HUES6 (cell line): ENCODE results near the gene EBP.

Experiments used
- H3K27ac ChIP-seq: 2 replicates; pipeline ENCODE4 v1.7.0; 2013; ENCODE audit warnings: low read depth, mild to moderate bottlenecking, low read length, inconsistent platforms
- H3K27me3 ChIP-seq: 2 replicates; pipeline ENCODE4 v1.6.1; 2013; ENCODE audit warnings: low read length; ENCODE audit not compliant: control insufficient read depth, insufficient read depth
- H3K36me3 ChIP-seq: 2 replicates; pipeline ENCODE4 v1.6.1; 2013; ENCODE audit warnings: low read length; ENCODE audit not compliant: control insufficient read depth, insufficient read depth
- H3K4me1 ChIP-seq: 2 replicates; pipeline ENCODE4 v1.6.1; 2013; ENCODE audit warnings: low read length; ENCODE audit not compliant: control insufficient read depth, insufficient read depth
- H3K4me3 ChIP-seq: 2 replicates; pipeline ENCODE4 v1.5.1; 2013; ENCODE audit warnings: low read depth, low read length
- H3K9ac ChIP-seq: one replicate; pipeline ENCODE4 v1.6.1; 2013; ENCODE audit warnings: mild to moderate bottlenecking, low read length
- H3K9me3 ChIP-seq: 2 replicates; pipeline ENCODE4 v1.6.1; 2013; ENCODE audit warnings: low read depth, low read length; ENCODE audit not compliant: control insufficient read depth, insufficient read depth

Gene EBP

DNA sequence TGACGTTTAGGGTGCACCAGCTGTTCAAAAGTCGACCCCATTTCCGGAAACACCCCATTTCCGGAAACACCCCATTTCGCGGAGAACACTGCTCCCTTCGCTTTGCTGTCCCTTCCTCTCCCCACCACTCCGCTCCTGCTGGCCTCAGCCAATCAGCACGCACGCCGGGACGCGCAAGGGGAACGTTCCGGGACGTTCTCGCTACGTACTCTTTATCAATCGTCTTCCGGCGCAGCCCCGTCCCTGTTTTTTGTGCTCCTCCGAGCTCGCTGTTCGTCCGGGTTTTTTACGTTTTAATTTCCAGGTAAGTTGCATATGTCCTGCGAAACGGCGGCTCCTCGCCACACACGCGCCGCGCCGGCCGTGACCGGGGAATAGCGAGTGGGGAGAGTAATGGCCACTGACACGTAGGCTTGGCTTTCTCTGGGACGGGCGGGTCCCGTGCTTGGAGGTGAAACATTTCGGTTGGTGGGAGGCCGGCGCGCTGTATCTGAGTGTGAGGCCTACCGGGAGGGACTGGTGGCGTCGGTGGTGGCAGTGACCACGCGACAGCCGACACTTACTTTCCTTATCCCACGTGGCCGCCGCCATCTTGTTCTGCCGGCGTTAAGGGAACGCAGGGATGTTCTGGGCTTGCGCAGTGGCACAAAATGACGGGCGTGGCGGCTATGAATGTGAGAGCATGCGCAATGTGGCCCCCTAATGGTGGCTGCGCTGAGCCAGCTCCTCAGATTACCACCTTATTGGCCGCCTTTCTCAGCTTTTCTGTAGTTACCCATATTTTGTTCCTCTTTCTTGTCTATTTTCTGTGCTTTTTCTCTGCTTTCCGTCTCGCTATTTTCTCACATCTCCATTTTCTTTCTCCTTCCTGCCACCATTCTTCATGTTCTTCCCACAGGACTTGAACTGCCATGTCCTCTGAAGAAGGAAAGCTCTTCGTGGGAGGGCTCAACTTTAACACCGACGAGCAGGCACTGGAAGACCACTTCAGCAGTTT, 53.0 kb downstream of the EBP start, which contains the start of gene RBM3:
RBM3 (plus strand) TSS at position 215 of the 997 bp plus-strand sequence; CDS start at position 912, 697 bp downstream.
- peak within 1 kb of the TSS; percentile 85 for H3K4me3 ChIP-seq
- H3K27me3 ChIP-seq = no peaks in the 10 kb centered on the region
- H3K9ac ChIP-seq = peak within 1 kb of the TSS; percentile 100
- peaks cover 44% of the 10 kb centered on the region for H3K36me3 ChIP-seq
- H3K27ac ChIP-seq = peak within 1 kb of the TSS; percentile 99
- peaks cover 5% of the 10 kb centered on the region; the same call in 1 of the 2 replicates for H3K4me1 ChIP-seq
- H3K9me3 ChIP-seq = peaks cover 10% of the 10 kb centered on the region; the same call in 1 of the 2 replicates

DNA sequence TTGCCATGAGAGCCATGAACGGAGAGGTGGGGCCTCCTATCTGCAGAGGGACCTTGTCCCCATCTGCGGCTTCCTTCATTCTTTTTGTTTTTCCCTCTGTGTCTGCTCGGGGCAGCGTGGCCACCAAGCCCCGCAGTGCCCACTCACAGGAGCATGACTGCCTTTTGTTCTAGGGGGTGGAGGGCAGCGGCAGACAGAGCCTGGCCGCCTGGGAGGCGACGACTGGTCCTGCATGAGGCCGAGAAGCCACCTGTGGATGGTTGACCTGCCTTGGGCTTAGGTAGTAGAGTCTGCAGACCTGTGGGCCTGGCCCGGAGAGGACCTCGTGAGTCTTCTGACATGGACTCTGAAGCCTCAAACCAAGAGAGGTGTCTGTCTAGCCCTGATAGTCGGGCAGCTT, 54.0 kb downstream of the EBP start:
- Histone ChIP-seq H3K9ac (peak overlapping the region; percentile 100), H3K4me1 (peaks cover 5% of the 10 kb centered on the region; the same call in 1 of the 2 replicates), H3K4me3 (peak overlapping the region; percentile 85), H3K27me3 (no peaks in the 10 kb centered on the region), H3K9me3 (peaks cover 6% of the 10 kb centered on the region; the same call in 1 of the 2 replicates), H3K27ac (no peak overlapping the region), H3K36me3 (peaks cover 44% of the 10 kb centered on the region)

DNA sequence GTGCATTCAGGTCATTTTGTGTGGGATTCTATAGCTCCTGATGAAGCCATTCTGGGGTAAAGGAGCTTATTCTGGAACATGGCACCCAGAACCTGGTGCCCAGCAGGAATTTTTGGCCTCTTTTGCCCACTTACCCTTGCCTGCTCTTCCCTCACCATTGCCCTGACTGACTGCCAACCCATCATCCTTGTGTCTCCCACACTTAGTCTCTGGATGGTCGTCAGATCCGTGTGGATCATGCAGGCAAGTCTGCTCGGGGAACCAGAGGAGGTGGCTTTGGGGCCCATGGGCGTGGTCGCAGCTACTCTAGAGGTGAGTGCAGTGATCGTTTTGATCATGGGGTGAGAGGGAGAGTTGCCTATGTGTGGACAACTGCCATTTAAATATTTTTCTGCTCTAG, 54.5 kb downstream of the EBP start:
- Histone ChIP-seq H3K9ac (no peak overlapping the region), H3K27me3 (no peaks in the 10 kb centered on the region), H3K9me3 (peaks cover 6% of the 10 kb centered on the region; the same call in 1 of the 2 replicates), H3K27ac (no peak overlapping the region), H3K36me3 (peaks cover 44% of the 10 kb centered on the region), H3K4me3 (peak overlapping the region; percentile 85; the same call in 1 of the 2 replicates), H3K4me1 (peaks cover 5% of the 10 kb centered on the region; the same call in 1 of the 2 replicates)
